Measurements from ENCODE around the gene PDLIM7.

The PDLIM7 gene

GRCh38 chr5:177524941-177525655 lies 27.7 kb upstream of the PDLIM7 start:
- no peak for DNase-seq (ENCODE audit: low read depth)

- no peak for DNase-seq (ENCODE audit: low read depth)
Observed at GRCh38 chr5:177524539-177524900, 27.1 kb upstream of the PDLIM7 start.

GRCh38 chr5:177523711-177524538 lies 26.5 kb upstream of the PDLIM7 start:
- no peak for DNase-seq (ENCODE audit: low read depth)

- no peak for DNase-seq (ENCODE audit: low read depth)
Observed at GRCh38 chr5:177520916-177521513, 23.6 kb upstream of the PDLIM7 start.

GRCh38 chr5:177520271-177520670 lies 22.9 kb upstream of the PDLIM7 start:
- DNase-seq (ENCODE audit: low read depth), result no peak

GRCh38 chr5:177519463-177520235 lies 22.2 kb upstream of the PDLIM7 start:
- DNase-seq (ENCODE audit: low read depth), result no peak

- DNase-seq (ENCODE audit: low read depth), result peak; percentile 91
Observed at GRCh38 chr5:177516601-177517568, 19.5 kb upstream of the PDLIM7 start, which contains the start of gene DDX41. DDX41 (minus strand) TSS chr5:177516961; CDS start chr5:177516945, 16 bp downstream.

- no peak for DNase-seq (ENCODE audit: low read depth)
Observed at GRCh38 chr5:177515580-177515979, 18.2 kb upstream of the PDLIM7 start.

- no peak for DNase-seq (ENCODE audit: low read depth)
Observed at GRCh38 chr5:177514541-177514940, 17.1 kb upstream of the PDLIM7 start.

GRCh38 chr5:177513500-177513899 lies 16.1 kb upstream of the PDLIM7 start:
- no peak for DNase-seq (ENCODE audit: low read depth)

- no peak for DNase-seq (ENCODE audit: low read depth)
Observed at GRCh38 chr5:177512736-177513380, 15.5 kb upstream of the PDLIM7 start.

GRCh38 chr5:177511796-177512675 lies 14.6 kb upstream of the PDLIM7 start:
- DNase-seq (ENCODE audit: low read depth), result no peak

- DNase-seq (ENCODE audit: low read depth), result no peak
Observed at GRCh38 chr5:177511181-177511580, 13.8 kb upstream of the PDLIM7 start.

GRCh38 chr5:177510567-177511053 lies 13.2 kb upstream of the PDLIM7 start:
- DNase-seq (ENCODE audit: low read depth), result no peak

- no peak for DNase-seq (ENCODE audit: low read depth)
Observed at GRCh38 chr5:177509991-177510566, 12.7 kb upstream of the PDLIM7 start.

GRCh38 chr5:177509381-177509951 lies 12.1 kb upstream of the PDLIM7 start, which contains the start of gene DOK3:
DOK3 (minus strand) TSS chr5:177509826; CDS start chr5:177509540, 286 bp downstream.
- DNase-seq (ENCODE audit: low read depth), result no peak

GRCh38 chr5:177508837-177509236 lies 11.4 kb upstream of the PDLIM7 start:
- DNase-seq (ENCODE audit: low read depth), result no peak

- no peak for DNase-seq (ENCODE audit: low read depth)
Observed at GRCh38 chr5:177508221-177508611, 10.8 kb upstream of the PDLIM7 start.

Data from stimulated activated CD4-positive, alpha-beta T cell treated with anti-CD3 and anti-CD28 coated beads, Interleukin-2, amount 100 ng/mL, for 4 hours (primary cell).